ENCODE data around the gene SRSF3.
A peak's percentile ranks its signal among the peaks of the same experiment; 100 is the strongest.

The SRSF3 gene

GRCh38 chr6:36613200-36613995 lies 19.2 kb downstream of the SRSF3 start:
- H3K27ac Mint-ChIP-seq: no peak overlapping the region
- ATAC-seq (replicated peaks) (no peak), DNase-seq (no peak)
- peaks cover 40 to 49% of the 10 kb centered on the region in 2 donors for H3K36me3 Mint-ChIP-seq
- H3K27me3 Mint-ChIP-seq: no peaks in the 10 kb centered on the region
- H3K4me3 Mint-ChIP-seq: no peak overlapping the region
- no peaks in the 10 kb centered on the region for H3K9me3 Mint-ChIP-seq
- H3K4me1 Mint-ChIP-seq: peaks cover 27 to 33% of the 10 kb centered on the region in 2 donors

GRCh38 chr6:36615018-36615761 lies 21.0 kb downstream of the SRSF3 start:
- Mint-ChIP-seq H3K4me1 (peaks cover 20 to 28% of the 10 kb centered on the region in 2 donors), H3K9me3 (no peaks in the 10 kb centered on the region)

GRCh38 chr6:36616893-36617521 lies 22.8 kb downstream of the SRSF3 start:
- DNase-seq (no peak), ATAC-seq (replicated peaks) (no peak)
- Mint-ChIP-seq H3K4me1 (peaks cover 15 to 21% of the 10 kb centered on the region in 2 donors), H3K27ac (no peak overlapping the region), H3K9me3 (no peaks in the 10 kb centered on the region), H3K4me3 (no peak overlapping the region), H3K36me3 (peaks cover 17 to 24% of the 10 kb centered on the region in 2 donors), H3K27me3 (no peaks in the 10 kb centered on the region)

More at GRCh38 chr6:36615018-36615761, 21.0 kb downstream of the SRSF3 start:
- Mint-ChIP-seq H3K36me3 (peaks cover 28 to 34% of the 10 kb centered on the region in 2 donors), H3K4me3 (no peak overlapping the region), H3K27ac (no peak overlapping the region), H3K27me3 (no peaks in the 10 kb centered on the region)
- DNase-seq (no peak), ATAC-seq (replicated peaks) (peak; percentile 65 to 70)

GRCh38 chr6:36618366-36619355 lies 24.5 kb downstream of the SRSF3 start:
- Mint-ChIP-seq H3K4me1 (peaks cover 26 to 34% of the 10 kb centered on the region in 2 donors), H3K27ac (no peak overlapping the region), H3K4me3 (no peak overlapping the region), H3K9me3 (no peaks in the 10 kb centered on the region), H3K27me3 (no peaks in the 10 kb centered on the region), H3K36me3 (peaks cover 5 to 12% of the 10 kb centered on the region in 2 donors)
- no peak for DNase-seq
- no peak for ATAC-seq (replicated peaks)

- H3K36me3 Mint-ChIP-seq: peaks cover 0 to 4% of the 10 kb centered on the region in 2 donors
- ATAC-seq (replicated peaks) (no peak), DNase-seq (no peak)
- H3K4me1 Mint-ChIP-seq: peaks cover 32 to 35% of the 10 kb centered on the region in 2 donors
- H3K4me3 Mint-ChIP-seq: no peak overlapping the region
- H3K9me3 Mint-ChIP-seq: no peaks in the 10 kb centered on the region
- no peak overlapping the region for H3K27ac Mint-ChIP-seq
- H3K27me3 Mint-ChIP-seq: no peaks in the 10 kb centered on the region
These were observed 27.3 kb downstream of the SRSF3 start for GRCh38 chr6:36621371-36621855.

- no peaks in the 10 kb centered on the region for H3K27me3 Mint-ChIP-seq
- DNase-seq (no peak), ATAC-seq (replicated peaks) (peak in 1 of 2 donors; percentile 26)
- H3K4me3 Mint-ChIP-seq: no peak overlapping the region
- H3K27ac Mint-ChIP-seq: no peak overlapping the region
- H3K4me1 Mint-ChIP-seq: peaks cover 36 to 49% of the 10 kb centered on the region in 2 donors
- peaks cover 0 to 4% of the 10 kb centered on the region in 2 donors for H3K36me3 Mint-ChIP-seq
- H3K9me3 Mint-ChIP-seq: no peaks in the 10 kb centered on the region
These were observed 28.9 kb downstream of the SRSF3 start for GRCh38 chr6:36622901-36623546.

- Mint-ChIP-seq H3K27me3 (no peaks in the 10 kb centered on the region), H3K9me3 (no peaks in the 10 kb centered on the region), H3K4me1 (peaks cover 39 to 50% of the 10 kb centered on the region in 2 donors), H3K36me3 (peaks cover 0 to 4% of the 10 kb centered on the region in 2 donors), H3K27ac (no peak overlapping the region), H3K4me3 (no peak overlapping the region)
- ATAC-seq (replicated peaks): peak; percentile 78 to 80
- DNase-seq: peak; percentile 61
These were observed 29.6 kb downstream of the SRSF3 start for GRCh38 chr6:36623547-36624459.

- ATAC-seq (replicated peaks): no peak
- no peak for DNase-seq
- Mint-ChIP-seq H3K36me3 (peaks cover 0 to 4% of the 10 kb centered on the region in 2 donors), H3K9me3 (no peaks in the 10 kb centered on the region), H3K4me3 (no peak overlapping the region), H3K27ac (no peak overlapping the region), H3K27me3 (no peaks in the 10 kb centered on the region), H3K4me1 (peaks cover 41 to 52% of the 10 kb centered on the region in 2 donors)
These were observed 30.4 kb downstream of the SRSF3 start for GRCh38 chr6:36624461-36625157.

- Mint-ChIP-seq H3K27me3 (no peaks in the 10 kb centered on the region), H3K4me1 (peaks cover 43 to 60% of the 10 kb centered on the region in 2 donors), H3K27ac (peak overlapping the region; percentile 2), H3K4me3 (no peak overlapping the region), H3K9me3 (no peaks in the 10 kb centered on the region), H3K36me3 (peaks cover 0 to 4% of the 10 kb centered on the region in 2 donors)
- DNase-seq: no peak
- ATAC-seq (replicated peaks): no peak
These were observed 31.2 kb downstream of the SRSF3 start for GRCh38 chr6:36625158-36625919.

- H3K4me1 Mint-ChIP-seq: peaks cover 45 to 63% of the 10 kb centered on the region in 2 donors
- no peak for ATAC-seq (replicated peaks)
- no peaks in the 10 kb centered on the region for H3K9me3 Mint-ChIP-seq
- no peak overlapping the region for H3K4me3 Mint-ChIP-seq
- peak overlapping the region; percentile 60 for H3K27ac Mint-ChIP-seq
- DNase-seq: no peak
- H3K36me3 Mint-ChIP-seq: no peaks in the 10 kb centered on the region
- H3K27me3 Mint-ChIP-seq: no peaks in the 10 kb centered on the region
These were observed 32.5 kb downstream of the SRSF3 start for GRCh38 chr6:36626636-36627035.

GRCh38 chr6:36627141-36627540 lies 33.0 kb downstream of the SRSF3 start:
- ATAC-seq (replicated peaks): no peak
- Mint-ChIP-seq H3K4me3 (no peak overlapping the region), H3K27ac (no peak overlapping the region), H3K9me3 (no peaks in the 10 kb centered on the region), H3K36me3 (no peaks in the 10 kb centered on the region), H3K27me3 (no peaks in the 10 kb centered on the region), H3K4me1 (peaks cover 45 to 63% of the 10 kb centered on the region in 2 donors)
- no peak for DNase-seq
